Left lung (tissue), 10 donors: Measurements from ENCODE around the gene ASCC1. TPM values are rescaled to one million over a fixed set of nuclear protein-coding genes. Genes with fewer than 3 reads are reported as not detected.

Source experiments
- ATAC-seq: fragments of 200-7000 bp; cut with Tn5 transposase; one replicate; pipeline ENCODE4 v1.9.1; 2020; ENCODE audit warnings: moderate library complexity
- DNase-seq, 4 donors: peaks; one replicate each; pipeline ENCODE4 v3.0.0-alpha.2; 2013 to 2020
- H3K27ac ChIP-seq, 2 donors: fragments of 200-600 bp; sonication (generic) in 1 of 2; one replicate each; pipeline versions ENCODE4 v1.5.0 to v1.8.0; 2020 to 2021
- H3K27me3 ChIP-seq, 2 donors: fragments of 200-600 bp; sonication (generic) in 1 of 2; one replicate each; pipeline versions ENCODE4 v1.5.0 to v1.8.0; 2020 to 2021
- H3K36me3 ChIP-seq, 2 donors: fragments of 200-600 bp; sonication (generic) in 1 of 2; one replicate each; pipeline versions ENCODE4 v1.5.0 to v1.8.0; 2020 to 2021
- H3K4me1 ChIP-seq, 2 donors: fragments of 200-600 bp; one replicate each; pipeline ENCODE4 v1.8.0; 2021
- H3K4me3 ChIP-seq, 2 donors: fragments of 200-600 bp; sonication (generic) in 1 of 2; one replicate each; pipeline versions ENCODE4 v1.5.0 to v1.8.0; 2020 to 2021; ENCODE audit warnings: mild to moderate bottlenecking in 1 of 2
- H3K9me3 ChIP-seq, 2 donors: fragments of 200-600 bp; sonication (generic) in 1 of 2; one replicate each; pipeline versions ENCODE4 v1.5.0 to v1.8.0; 2020 to 2021
- intact Hi-C, 2 donors: fragments of 100-400 bp; cut with DNase I; formaldehyde crosslinking; loops; one replicate each; pipeline versions ENCODE4 v1.11.2 to v1.14.2; 2022
- polyA plus RNA-seq, 6 donors: library from polyadenylated mRNA; unstranded; fragments of 120-200 nt; gene quantifications; one replicate each; pipeline ENCODE4 v1.2.1, GENCODE V29; 2013; ENCODE audit not compliant: insufficient read length in 6 of 6
- total RNA-seq, 2 donors: library from RNA; stranded (reverse); fragmentation: NEBNext Ultra II Directional; extraction: Animal tissue kit (Norgen Biotek cat#: 25700); gene quantifications; one replicate each; pipeline ENCODE4 v1.2.1, GENCODE V29; 2021
- TF ChIP-seq, protein P1 (sequence below), 2 donors: fragments of 200-600 bp; sonication (generic) in 1 of 2; IDR thresholded peaks; one replicate each; pipeline versions ENCODE4 v1.5.0 to v1.8.0; 2021; ENCODE audit warnings: antibody characterized with exemption in 2 of 2
- donor health status: DM: no; HTN: yes; CAD: no.
- donor health status: DM: no; HTN: no; CAD: no.

The ASCC1 gene
- total and polyA plus RNA-seq, 8 donors, result 27.0 to 48.2 (median 37.4) TPM

DNA sequence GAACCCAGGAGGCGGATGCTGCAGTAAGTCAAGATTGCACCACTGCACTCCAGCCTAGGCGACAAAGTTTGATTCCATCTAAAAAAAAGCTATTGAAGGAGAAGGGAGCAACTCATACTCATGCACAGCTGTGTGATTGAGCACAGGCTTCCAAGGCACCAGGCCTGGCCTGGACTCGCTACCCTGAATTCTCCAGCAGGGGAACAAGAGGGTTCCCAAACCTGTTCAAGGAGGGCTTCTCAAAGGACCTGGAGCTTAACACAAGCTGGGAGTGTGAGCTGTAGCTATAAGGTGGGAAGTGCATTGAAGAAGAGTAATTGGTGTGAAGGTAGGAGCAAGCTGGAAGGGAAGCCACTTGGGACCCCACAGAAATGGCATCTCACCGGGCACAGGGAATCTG, 42.5 kb upstream of the ASCC1 start:
- H3K4me1 ChIP-seq, result peaks cover 37 to 84% of the 10 kb centered on the region in 2 donors
- H3K4me3 ChIP-seq, result no peak overlapping the region
- H3K27ac ChIP-seq, result no peak overlapping the region
- no peaks in the 10 kb centered on the region for H3K27me3 ChIP-seq
- TF ChIP-seq, protein P1, sequence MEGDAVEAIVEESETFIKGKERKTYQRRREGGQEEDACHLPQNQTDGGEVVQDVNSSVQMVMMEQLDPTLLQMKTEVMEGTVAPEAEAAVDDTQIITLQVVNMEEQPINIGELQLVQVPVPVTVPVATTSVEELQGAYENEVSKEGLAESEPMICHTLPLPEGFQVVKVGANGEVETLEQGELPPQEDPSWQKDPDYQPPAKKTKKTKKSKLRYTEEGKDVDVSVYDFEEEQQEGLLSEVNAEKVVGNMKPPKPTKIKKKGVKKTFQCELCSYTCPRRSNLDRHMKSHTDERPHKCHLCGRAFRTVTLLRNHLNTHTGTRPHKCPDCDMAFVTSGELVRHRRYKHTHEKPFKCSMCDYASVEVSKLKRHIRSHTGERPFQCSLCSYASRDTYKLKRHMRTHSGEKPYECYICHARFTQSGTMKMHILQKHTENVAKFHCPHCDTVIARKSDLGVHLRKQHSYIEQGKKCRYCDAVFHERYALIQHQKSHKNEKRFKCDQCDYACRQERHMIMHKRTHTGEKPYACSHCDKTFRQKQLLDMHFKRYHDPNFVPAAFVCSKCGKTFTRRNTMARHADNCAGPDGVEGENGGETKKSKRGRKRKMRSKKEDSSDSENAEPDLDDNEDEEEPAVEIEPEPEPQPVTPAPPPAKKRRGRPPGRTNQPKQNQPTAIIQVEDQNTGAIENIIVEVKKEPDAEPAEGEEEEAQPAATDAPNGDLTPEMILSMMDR (IDR thresholded peaks at IDR 0.05), result no peak
- H3K9me3 ChIP-seq, result no peaks in the 10 kb centered on the region
- no peak for ATAC-seq
- intact Hi-C loops, result no loop called here
- H3K36me3 ChIP-seq, result no peaks in the 10 kb centered on the region
- DNase-seq, result peak in 1 of 4 donors; percentile 5

DNA sequence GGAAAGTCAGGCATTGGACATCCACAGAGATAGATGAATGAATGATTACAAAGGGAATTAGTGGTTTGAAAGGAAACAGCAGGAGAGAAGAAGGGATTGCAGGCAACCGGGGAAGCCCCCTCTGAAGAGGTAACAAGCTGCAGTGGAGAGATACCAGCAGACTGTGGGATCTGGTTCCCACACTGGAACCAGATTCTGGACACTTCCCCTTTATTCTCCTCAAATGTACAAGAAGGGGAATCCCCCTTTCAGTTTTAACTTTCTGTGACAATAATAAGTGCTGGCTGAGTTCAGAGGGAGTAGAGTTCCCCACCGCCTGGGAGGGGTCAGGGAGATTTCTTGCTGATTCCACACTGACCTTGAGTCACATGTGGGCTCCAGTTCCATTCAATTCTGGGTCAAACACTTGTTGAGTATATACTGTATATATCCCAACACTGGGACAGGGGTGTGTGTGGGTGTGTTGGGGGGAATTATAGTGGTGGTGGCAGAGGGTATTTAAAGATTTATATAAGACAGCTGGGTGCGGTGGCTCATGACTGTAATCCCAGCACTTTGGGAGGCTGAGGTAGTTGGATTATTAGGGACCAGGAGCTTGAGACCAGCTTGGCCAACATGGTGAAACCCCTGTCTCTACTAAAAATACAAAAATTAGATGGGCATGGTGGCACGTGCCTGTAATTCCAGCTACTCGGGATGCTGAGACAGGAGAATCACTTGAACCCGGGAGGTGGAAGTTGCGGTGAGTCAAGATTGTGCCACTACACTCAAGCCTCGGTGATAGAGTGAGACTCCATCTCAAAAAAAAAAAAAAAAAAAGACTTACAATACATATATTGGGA, 41.2 kb upstream of the ASCC1 start:
- intact Hi-C loops, result no loop called here
- peak overlapping the region in 1 of 2 donors; percentile 18 for H3K27ac ChIP-seq
- H3K4me3 ChIP-seq, result no peak overlapping the region
- TF ChIP-seq, protein P1 (IDR thresholded peaks at IDR 0.05), result no peak
- ATAC-seq (peak; percentile 4), DNase-seq (peak in 1 of 4 donors; percentile 28)
- H3K36me3 ChIP-seq, result no peaks in the 10 kb centered on the region
- no peaks in the 10 kb centered on the region for H3K9me3 ChIP-seq
- peaks cover 37 to 89% of the 10 kb centered on the region in 2 donors for H3K4me1 ChIP-seq
- H3K27me3 ChIP-seq, result no peaks in the 10 kb centered on the region

DNA sequence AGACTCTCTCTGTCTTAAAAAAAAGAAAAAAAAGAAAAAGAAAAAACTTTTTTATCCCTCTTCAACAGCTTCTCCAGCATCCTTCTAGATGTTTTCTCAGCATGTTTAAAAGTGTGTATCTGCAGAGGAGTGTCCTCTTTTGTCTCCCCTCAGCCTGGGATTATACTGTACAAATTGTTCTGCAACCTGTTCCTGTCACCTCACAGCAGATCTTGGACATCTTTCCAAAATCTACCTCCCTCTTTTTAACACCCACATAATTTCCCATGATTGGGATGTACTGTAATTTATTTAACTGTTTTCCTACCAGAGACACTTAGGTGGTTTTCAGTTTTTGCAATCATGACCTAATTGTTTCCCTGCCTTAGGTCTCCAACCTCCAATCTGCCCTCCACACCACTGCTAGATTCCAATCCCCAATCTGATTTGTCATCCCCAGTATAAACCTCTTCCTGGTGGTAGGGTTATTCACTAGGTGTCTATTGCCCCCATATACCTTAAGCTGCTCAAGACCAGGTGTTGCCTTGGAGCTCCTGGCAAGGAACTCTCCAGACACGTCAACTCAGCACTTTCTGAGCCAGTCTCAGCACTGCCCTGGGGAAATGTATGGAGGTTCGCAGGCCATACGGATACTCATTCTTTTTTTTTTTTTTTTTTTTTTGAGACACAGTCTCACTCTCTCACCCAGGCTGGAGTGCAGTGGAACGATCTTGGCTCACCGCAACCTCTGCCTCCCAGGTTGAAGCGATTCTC, 40.1 kb upstream of the ASCC1 start:
- TF ChIP-seq, protein P1 (IDR thresholded peaks at IDR 0.05), result no peak
- H3K27ac ChIP-seq, result peak overlapping the region; percentile 66 to 79
- peak in 1 of 4 donors; percentile 1 for DNase-seq
- no peaks in the 10 kb centered on the region for H3K36me3 ChIP-seq
- no peaks in the 10 kb centered on the region for H3K27me3 ChIP-seq
- H3K9me3 ChIP-seq, result no peaks in the 10 kb centered on the region
- H3K4me3 ChIP-seq, result no peak overlapping the region
- ATAC-seq, result no peak
- H3K4me1 ChIP-seq, result peaks cover 37 to 84% of the 10 kb centered on the region in 2 donors
- intact Hi-C loops, result no loop called here

DNA sequence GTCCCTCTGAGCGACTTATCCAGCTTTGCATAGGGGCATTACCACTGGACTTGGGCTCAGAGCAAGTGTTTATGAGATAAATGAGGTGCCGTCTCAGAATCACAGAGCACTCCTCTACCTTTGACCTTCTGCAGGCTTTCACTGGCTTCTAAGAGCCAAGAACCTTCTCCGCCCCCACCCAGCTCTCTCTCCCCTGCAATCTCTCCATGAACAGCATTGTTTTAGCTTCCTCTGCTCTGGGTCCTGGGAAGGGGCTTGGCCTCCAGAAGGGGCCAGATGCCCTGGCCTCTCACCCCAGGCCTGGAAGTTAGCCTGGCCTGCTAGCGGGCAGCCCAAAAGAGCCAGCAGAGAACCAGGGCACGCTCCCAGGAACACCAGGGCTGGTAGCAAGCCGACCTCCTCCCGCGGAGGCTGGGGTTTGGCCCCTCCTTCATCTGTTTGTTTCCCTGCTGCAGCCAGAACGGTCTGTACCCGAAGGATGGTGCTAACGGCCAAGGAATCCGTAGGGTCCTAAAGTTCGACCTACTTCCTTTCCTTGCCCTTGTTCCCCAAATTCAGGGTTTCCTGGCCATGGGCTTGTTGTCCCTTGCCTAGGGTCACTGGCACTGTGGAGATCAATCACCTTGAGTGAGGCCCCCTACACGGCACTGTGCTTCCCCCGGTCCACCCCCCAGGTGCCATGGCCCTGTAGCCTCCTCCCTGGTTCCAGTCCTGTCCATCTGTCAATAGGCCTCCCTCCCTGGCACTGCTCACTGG, 38.9 kb upstream of the ASCC1 start:
- Histone ChIP-seq H3K9me3 (no peaks in the 10 kb centered on the region), H3K36me3 (no peaks in the 10 kb centered on the region), H3K4me3 (no peak overlapping the region), H3K4me1 (peaks cover 31 to 84% of the 10 kb centered on the region in 2 donors), H3K27me3 (no peaks in the 10 kb centered on the region), H3K27ac (peak overlapping the region; percentile 66 to 79)
- DNase-seq (peak; percentile 83 to 90 (median 84)), ATAC-seq (peak; percentile 87)
- TF ChIP-seq, protein P1 (IDR thresholded peaks at IDR 0.05), result no peak
- intact Hi-C loops, result no loop called here
